ENCODE results near the gene TMEM37. TPM values are rescaled to one million over a fixed set of nuclear protein-coding genes. Genes with fewer than 3 reads are reported as not detected.

The TMEM37 gene
- total RNA-seq, 4 donors from 2014 or later: 1.6 to 10.0 (median 7.7) TPM

DNA sequence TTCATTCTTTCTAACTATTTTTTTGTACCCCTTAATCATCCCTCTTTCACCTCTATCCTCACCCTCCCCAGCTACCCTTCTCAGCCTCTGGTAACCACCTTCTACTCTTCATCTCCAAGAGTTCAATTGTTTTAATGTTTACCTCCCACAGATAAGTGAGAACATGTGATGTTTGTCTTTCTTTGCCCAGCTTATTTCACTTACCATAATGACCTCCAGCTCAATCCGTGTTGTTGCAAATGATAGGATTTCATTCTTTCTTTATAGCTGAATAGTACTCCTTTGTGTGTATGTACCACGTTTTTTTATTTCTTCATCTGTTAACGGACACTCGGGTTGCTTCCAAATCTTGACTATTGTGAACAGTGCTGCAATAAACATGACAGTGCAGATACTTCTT is 22.1 kb upstream of the TMEM37 start:
- H3K36me3 ChIP-seq: no peaks in the 10 kb centered on the region
- no peaks in the 10 kb centered on the region for H3K9me3 ChIP-seq
- 80% methylated on average over 4 of the region's 4 CpGs for WGBS
- peaks cover 13% of the 10 kb centered on the region for H3K4me1 ChIP-seq
- no peak overlapping the region for H3K27ac ChIP-seq
- H3K27me3 ChIP-seq: no peaks in the 10 kb centered on the region
- H3K4me3 ChIP-seq: no peak overlapping the region
- TF ChIP-seq EP300 (IDR thresholded peaks at IDR 0.05) (no peak), CTCF (IDR thresholded peaks at IDR 0.05) (no peak), POLR2A (IDR thresholded peaks at IDR 0.05) (no peak), POLR2AphosphoS5 (IDR thresholded peaks at IDR 0.05) (no peak)
- no peak for DNase-seq (ENCODE audit: low spot score in 2 of 2)

DNA sequence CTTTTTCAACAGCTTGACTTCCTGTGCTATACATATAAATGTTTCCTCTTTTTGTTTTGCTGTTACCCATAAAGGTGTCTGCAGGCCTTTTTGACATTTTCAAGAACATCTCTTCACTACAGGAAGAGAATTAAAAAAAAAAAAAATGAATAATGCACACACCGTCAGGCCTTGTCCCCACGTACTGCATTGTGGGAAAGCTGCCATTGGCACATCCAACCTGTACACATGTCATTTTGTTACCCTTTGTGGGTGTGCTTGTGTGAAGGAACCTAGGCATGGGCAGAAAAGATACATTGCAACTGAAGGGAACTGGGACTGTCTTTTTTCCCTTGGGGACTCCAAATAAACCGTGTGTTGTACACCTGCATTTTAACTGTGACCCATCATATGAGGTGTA is 16.8 kb upstream of the TMEM37 start:
- DNase-seq (ENCODE audit: low spot score in 2 of 2): no peak
- no peak for TF ChIP-seq POLR2AphosphoS5 (IDR thresholded peaks at IDR 0.05)
- TF ChIP-seq EP300 (IDR thresholded peaks at IDR 0.05): no peak
- no peak for TF ChIP-seq CTCF (IDR thresholded peaks at IDR 0.05)
- no peak for TF ChIP-seq POLR2A (IDR thresholded peaks at IDR 0.05)

DNA sequence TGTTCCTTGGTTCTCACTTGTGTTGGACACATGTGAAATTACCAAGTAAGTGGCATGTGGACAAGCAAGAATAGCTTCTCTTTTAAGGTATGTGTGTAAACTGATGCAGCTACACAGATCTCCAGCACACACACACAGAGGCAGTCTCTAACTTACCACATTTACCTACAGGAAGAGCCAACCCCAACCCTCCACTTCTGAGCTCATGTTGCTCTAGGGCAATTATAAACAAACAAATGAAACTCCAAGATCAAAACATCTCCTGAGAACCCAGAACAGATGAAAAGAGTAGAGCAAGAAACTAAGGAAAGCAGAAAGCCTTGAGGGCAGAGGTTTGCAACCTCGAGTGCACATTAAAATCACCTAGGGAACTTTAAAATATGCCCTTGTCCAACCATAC is 16.0 kb upstream of the TMEM37 start:
- Histone ChIP-seq H3K27ac (no peak overlapping the region), H3K36me3 (no peaks in the 10 kb centered on the region), H3K27me3 (no peaks in the 10 kb centered on the region), H3K9me3 (no peaks in the 10 kb centered on the region), H3K4me3 (no peak overlapping the region), H3K4me1 (peaks cover 10% of the 10 kb centered on the region)
- WGBS: 71% methylated on average over 1 of the region's 1 CpG
- DNase-seq (ENCODE audit: low spot score in 2 of 2): no peak
- no peak for TF ChIP-seq POLR2A (IDR thresholded peaks at IDR 0.05)
- no peak for TF ChIP-seq CTCF (IDR thresholded peaks at IDR 0.05)
- TF ChIP-seq EP300 (IDR thresholded peaks at IDR 0.05): no peak
- no peak for TF ChIP-seq POLR2AphosphoS5 (IDR thresholded peaks at IDR 0.05)

More for the DNA sequence above, 16.8 kb upstream of the TMEM37 start:
- peaks cover 10% of the 10 kb centered on the region for H3K4me1 ChIP-seq
- H3K27ac ChIP-seq: no peak overlapping the region
- no peaks in the 10 kb centered on the region for H3K36me3 ChIP-seq
- 82% methylated on average over 3 of the region's 3 CpGs for WGBS
- H3K4me3 ChIP-seq: no peak overlapping the region
- H3K27me3 ChIP-seq: no peaks in the 10 kb centered on the region
- H3K9me3 ChIP-seq: no peaks in the 10 kb centered on the region

GRCh38 chr2:119416299-119416923 is 15.2 kb upstream of the TMEM37 start:
- 87% methylated on average over 4 of the region's 4 CpGs for WGBS
- Histone ChIP-seq H3K9me3 (no peaks in the 10 kb centered on the region), H3K27me3 (no peaks in the 10 kb centered on the region), H3K4me3 (no peak overlapping the region), H3K36me3 (no peaks in the 10 kb centered on the region), H3K27ac (no peak overlapping the region), H3K4me1 (peaks cover 10% of the 10 kb centered on the region)
- TF ChIP-seq POLR2A (IDR thresholded peaks at IDR 0.05) (no peak), CTCF (IDR thresholded peaks at IDR 0.05) (no peak), EP300 (IDR thresholded peaks at IDR 0.05) (no peak), POLR2AphosphoS5 (IDR thresholded peaks at IDR 0.05) (no peak)
- DNase-seq (ENCODE audit: low spot score in 2 of 2): no peak

DNA sequence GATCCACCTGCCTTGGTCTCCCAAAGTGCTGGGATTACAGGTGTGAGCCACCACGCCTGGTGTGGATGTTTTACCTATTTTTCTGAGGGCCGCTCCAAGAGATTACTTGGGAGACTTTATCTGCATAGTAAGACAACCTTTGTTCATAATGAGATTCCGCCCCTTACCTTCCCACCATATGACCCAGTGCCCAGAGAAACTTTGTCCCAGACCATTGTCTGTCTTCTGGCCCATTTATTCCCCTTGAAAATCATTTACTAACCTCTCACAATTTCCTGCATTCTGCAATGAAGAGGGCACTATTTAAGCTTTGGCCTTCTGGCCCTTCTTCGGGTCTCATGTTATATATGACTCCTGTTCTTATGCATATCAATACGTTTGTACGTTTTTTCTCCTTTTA is 13.7 kb upstream of the TMEM37 start:
- DNase-seq (ENCODE audit: low spot score in 2 of 2): no peak
- Histone ChIP-seq H3K4me1 (peaks cover 10% of the 10 kb centered on the region), H3K27ac (no peak overlapping the region), H3K4me3 (no peak overlapping the region), H3K9me3 (no peaks in the 10 kb centered on the region), H3K27me3 (no peaks in the 10 kb centered on the region), H3K36me3 (no peaks in the 10 kb centered on the region)
- no peak for TF ChIP-seq POLR2A (IDR thresholded peaks at IDR 0.05)
- TF ChIP-seq EP300 (IDR thresholded peaks at IDR 0.05): no peak
- TF ChIP-seq CTCF (IDR thresholded peaks at IDR 0.05): no peak
- no peak for TF ChIP-seq POLR2AphosphoS5 (IDR thresholded peaks at IDR 0.05)
- WGBS: 95% methylated on average over 6 of the region's 6 CpGs
